ENCODE data around the gene EMC9. TPM values are rescaled to one million over a fixed set of nuclear protein-coding genes. Genes with fewer than 3 reads are reported as not detected.

The EMC9 gene
- polyA plus RNA-seq, 1 donor from 2014 or later, result 18.2 TPM

GRCh38 chr14:24181371-24182077, 40.1 kb upstream of the EMC9 start:
- H3K9me3 Mint-ChIP-seq, result no peaks in the 10 kb centered on the region
- peaks cover 3% of the 10 kb centered on the region for H3K36me3 Mint-ChIP-seq
- no peaks in the 10 kb centered on the region for H3K27me3 Mint-ChIP-seq
- H3K27ac Mint-ChIP-seq, result peak overlapping the region in 1 of 3 donors; percentile 80
- no peaks in the 10 kb centered on the region for H3K4me1 Mint-ChIP-seq
- no peak overlapping the region for H3K4me3 Mint-ChIP-seq

- peak overlapping the region in 2 of 3 donors; percentile 28 to 80 for H3K27ac Mint-ChIP-seq
- H3K9me3 Mint-ChIP-seq, result no peaks in the 10 kb centered on the region
- peaks cover 1% of the 10 kb centered on the region for H3K36me3 Mint-ChIP-seq
- H3K27me3 Mint-ChIP-seq, result no peaks in the 10 kb centered on the region
- peak overlapping the region in 1 of 4 donors; percentile 35 for H3K4me3 Mint-ChIP-seq
- no peaks in the 10 kb centered on the region for H3K4me1 Mint-ChIP-seq
Measured at GRCh38 chr14:24179961-24180796, 38.8 kb upstream of the EMC9 start.

- Mint-ChIP-seq H3K9me3 (no peaks in the 10 kb centered on the region), H3K27me3 (no peaks in the 10 kb centered on the region), H3K36me3 (peaks cover 1% of the 10 kb centered on the region), H3K4me1 (no peaks in the 10 kb centered on the region), H3K27ac (peak overlapping the region in 2 of 3 donors; percentile 22 to 80), H3K4me3 (peak overlapping the region in 1 of 4 donors; percentile 34)
Measured at GRCh38 chr14:24179294-24179960, 38.0 kb upstream of the EMC9 start.

GRCh38 chr14:24178399-24179178, 37.2 kb upstream of the EMC9 start:
- Mint-ChIP-seq H3K4me1 (no peaks in the 10 kb centered on the region), H3K27ac (peak overlapping the region; percentile 22 to 72 (median 24)), H3K36me3 (peaks cover 2% of the 10 kb centered on the region), H3K4me3 (no peak overlapping the region), H3K9me3 (no peaks in the 10 kb centered on the region), H3K27me3 (no peaks in the 10 kb centered on the region)

DNA sequence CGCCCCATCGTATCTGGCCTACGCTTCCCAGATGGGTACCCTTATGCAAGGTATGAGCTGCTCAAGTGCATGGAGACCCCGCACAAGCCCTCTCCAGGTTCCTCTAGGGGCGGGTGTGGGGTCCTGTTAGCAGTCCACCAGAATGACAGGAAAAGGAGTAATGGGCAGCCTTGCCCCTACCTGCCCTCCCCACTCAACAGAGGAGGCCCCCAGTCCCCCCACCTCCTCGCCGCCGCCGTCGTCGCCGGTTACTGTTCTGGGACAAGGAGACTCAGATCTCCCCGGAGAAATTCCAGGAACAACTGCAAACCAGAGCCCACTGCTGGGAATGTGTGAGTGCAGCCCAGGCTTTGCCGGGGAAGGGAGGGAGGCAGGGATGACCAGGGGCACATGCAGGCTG, 36.5 kb upstream of the EMC9 start:
- Mint-ChIP-seq H3K36me3 (peaks cover 4% of the 10 kb centered on the region), H3K4me1 (no peaks in the 10 kb centered on the region), H3K9me3 (no peaks in the 10 kb centered on the region), H3K27ac (no peak overlapping the region), H3K27me3 (no peaks in the 10 kb centered on the region), H3K4me3 (no peak overlapping the region)

GRCh38 chr14:24177041-24177825, 35.8 kb upstream of the EMC9 start:
- peak overlapping the region in 1 of 3 donors; percentile 16 for H3K27ac Mint-ChIP-seq
- no peaks in the 10 kb centered on the region for H3K9me3 Mint-ChIP-seq
- peaks cover 4% of the 10 kb centered on the region for H3K36me3 Mint-ChIP-seq
- H3K27me3 Mint-ChIP-seq, result no peaks in the 10 kb centered on the region
- no peak overlapping the region for H3K4me3 Mint-ChIP-seq
- peaks cover 0 to 3% (median 1%) of the 10 kb centered on the region in 3 donors for H3K4me1 Mint-ChIP-seq

DNA sequence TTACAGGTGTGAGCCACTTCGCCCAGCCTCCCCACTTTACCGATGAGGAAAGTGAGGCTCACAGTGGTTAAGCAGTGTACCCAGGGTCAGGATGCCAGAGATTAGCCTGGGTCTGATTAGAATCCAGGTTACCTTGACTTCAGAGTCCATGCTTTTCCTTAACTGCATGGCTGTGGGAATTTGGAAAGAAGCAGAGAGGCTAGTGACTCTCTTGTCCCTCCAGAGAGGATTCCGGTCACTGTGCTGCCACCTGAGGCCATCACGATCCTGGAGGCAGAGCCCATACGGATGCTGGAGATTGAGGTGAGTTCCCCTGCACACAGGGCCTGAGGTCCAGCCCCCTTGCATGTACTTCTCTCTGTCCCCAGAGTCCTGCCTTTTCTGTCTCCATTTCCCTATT, 35.2 kb upstream of the EMC9 start:
- H3K36me3 Mint-ChIP-seq, result peaks cover 4% of the 10 kb centered on the region
- H3K4me3 Mint-ChIP-seq, result no peak overlapping the region
- peaks cover under 1 to 8% (median 4%) of the 10 kb centered on the region in 3 donors for H3K4me1 Mint-ChIP-seq
- no peaks in the 10 kb centered on the region for H3K9me3 Mint-ChIP-seq
- H3K27ac Mint-ChIP-seq, result no peak overlapping the region
- no peaks in the 10 kb centered on the region for H3K27me3 Mint-ChIP-seq

- no peaks in the 10 kb centered on the region for H3K9me3 Mint-ChIP-seq
- H3K27me3 Mint-ChIP-seq, result no peaks in the 10 kb centered on the region
- peak overlapping the region in 3 of 4 donors; percentile 55 to 95 (median 60) for H3K4me3 Mint-ChIP-seq
- H3K4me1 Mint-ChIP-seq, result peaks cover 11 to 14% (median 12%) of the 10 kb centered on the region in 3 donors
- peak overlapping the region in 2 of 3 donors; percentile 70 to 89 for H3K27ac Mint-ChIP-seq
- H3K36me3 Mint-ChIP-seq, result peaks cover 6% of the 10 kb centered on the region
Measured at GRCh38 chr14:24172871-24173281, 31.5 kb upstream of the EMC9 start.

DNA sequence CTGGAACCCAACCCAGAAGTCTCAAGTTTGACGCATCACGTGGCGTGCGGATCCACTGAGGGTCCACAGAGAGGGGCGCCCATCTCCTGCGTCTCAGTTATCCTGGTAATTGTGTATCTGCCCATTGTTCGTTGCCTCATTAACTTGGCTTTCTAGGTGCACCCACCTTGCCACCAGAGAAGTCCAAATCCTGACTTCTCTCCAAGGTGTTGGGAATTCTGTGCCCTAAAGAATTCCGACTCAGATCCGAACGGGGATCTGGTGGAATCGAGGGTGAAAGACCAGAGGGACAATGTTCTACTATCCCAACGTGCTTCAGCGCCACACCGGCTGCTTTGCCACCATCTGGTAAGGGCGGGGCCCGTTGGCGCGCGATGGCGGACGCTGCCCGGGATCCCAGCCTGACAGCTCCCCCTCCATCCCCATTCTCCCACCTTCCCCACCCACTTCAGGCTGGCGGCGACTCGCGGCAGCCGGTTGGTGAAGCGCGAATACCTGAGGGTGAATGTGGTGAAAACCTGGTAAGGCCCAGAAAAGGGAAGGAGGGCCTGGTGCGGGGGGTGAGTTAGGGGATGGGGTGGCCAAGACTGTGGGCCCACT, 31.0 kb upstream of the EMC9 start:
- H3K4me3 Mint-ChIP-seq, result peak overlapping the region; percentile 84 to 98 (median 94)
- H3K27ac Mint-ChIP-seq, result peak overlapping the region in 2 of 3 donors; percentile 81 to 87
- H3K9me3 Mint-ChIP-seq, result no peaks in the 10 kb centered on the region
- no peaks in the 10 kb centered on the region for H3K27me3 Mint-ChIP-seq
- peaks cover 11 to 17% (median 16%) of the 10 kb centered on the region in 3 donors for H3K4me1 Mint-ChIP-seq
- H3K36me3 Mint-ChIP-seq, result peaks cover 6% of the 10 kb centered on the region

GRCh38 chr14:24171422-24172260, 30.2 kb upstream of the EMC9 start, which contains the start of gene REC8:
REC8 (plus strand) TSS chr14:24172080; CDS start chr14:24172553, 473 bp downstream.
- Mint-ChIP-seq H3K4me1 (peaks cover 11 to 18% (median 16%) of the 10 kb centered on the region in 3 donors), H3K27ac (peak within 1 kb of the TSS; percentile 87 to 94 (median 89)), H3K9me3 (no peaks in the 10 kb centered on the region), H3K27me3 (no peaks in the 10 kb centered on the region), H3K4me3 (peak within 1 kb of the TSS; percentile 84 to 98 (median 94)), H3K36me3 (peaks cover 8% of the 10 kb centered on the region)

DNA sequence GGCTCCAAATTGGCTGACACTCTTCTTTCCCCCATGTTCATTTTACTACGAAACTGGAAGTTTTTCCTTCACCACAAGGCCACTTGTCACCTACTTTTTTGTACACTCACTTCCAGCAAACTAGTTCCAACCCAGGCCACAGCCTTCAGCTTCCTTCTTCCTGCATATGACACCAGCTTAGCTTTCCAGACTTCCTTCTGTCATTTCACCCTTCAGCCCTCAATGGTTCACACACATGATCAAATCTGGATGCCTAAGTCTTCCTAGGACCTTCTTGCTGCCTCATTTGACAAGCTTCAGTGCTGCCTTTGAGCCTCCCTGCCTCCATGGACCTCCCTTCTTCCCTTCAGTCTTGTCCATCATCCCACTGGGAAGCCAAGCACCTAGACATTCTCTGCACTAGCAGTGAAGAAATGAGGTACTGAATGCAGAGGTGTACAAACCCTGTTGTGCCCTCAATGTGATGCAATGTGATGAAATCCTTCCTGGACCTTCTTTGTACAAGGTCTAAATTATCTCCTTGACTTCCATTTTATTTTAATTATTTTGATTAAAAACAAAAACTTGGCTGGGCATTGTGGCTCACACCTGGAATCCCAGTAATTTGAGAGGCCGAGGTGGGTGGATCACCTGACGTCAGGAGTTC, 26.2 kb upstream of the EMC9 start:
- Mint-ChIP-seq H3K9me3 (no peaks in the 10 kb centered on the region), H3K4me1 (peaks cover 11 to 30% (median 27%) of the 10 kb centered on the region in 3 donors), H3K4me3 (peak overlapping the region in 2 of 4 donors; percentile 33 to 80), H3K36me3 (peaks cover 14% of the 10 kb centered on the region), H3K27me3 (no peaks in the 10 kb centered on the region), H3K27ac (peak overlapping the region in 1 of 3 donors; percentile 51)

DNA sequence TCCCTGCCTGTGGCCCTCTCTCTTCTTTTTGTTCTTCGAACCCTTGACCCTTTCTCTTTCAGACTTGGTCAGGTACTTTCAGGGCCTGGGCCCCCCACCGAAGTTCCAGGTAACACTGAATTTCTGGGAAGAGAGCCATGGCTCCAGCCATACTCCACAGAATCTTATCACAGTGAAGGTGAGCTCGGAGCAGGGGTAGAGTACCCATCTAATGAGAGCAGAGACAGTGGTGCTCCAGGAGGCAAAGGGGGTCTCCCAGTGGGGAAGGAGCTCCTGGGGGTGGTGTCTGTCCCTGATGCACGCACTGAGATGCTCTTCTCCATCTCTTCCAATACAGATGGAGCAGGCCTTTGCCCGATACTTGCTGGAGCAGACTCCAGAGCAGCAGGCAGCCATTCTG, 24.4 kb upstream of the EMC9 start:
- H3K36me3 Mint-ChIP-seq, result peaks cover 14% of the 10 kb centered on the region
- peaks cover 6 to 33% (median 30%) of the 10 kb centered on the region in 3 donors for H3K4me1 Mint-ChIP-seq
- H3K4me3 Mint-ChIP-seq, result peak overlapping the region in 1 of 4 donors; percentile 85
- no peaks in the 10 kb centered on the region for H3K9me3 Mint-ChIP-seq
- no peaks in the 10 kb centered on the region for H3K27me3 Mint-ChIP-seq
- H3K27ac Mint-ChIP-seq, result no peak overlapping the region

Measured in IgD-negative memory B cell (primary cell).